Aorta (tissue), 5 donors: ENCODE data around the gene FCHSD2. TPM values are rescaled to one million over a fixed set of nuclear protein-coding genes. Genes with fewer than 3 reads are reported as not detected.
"Not testable (repeated sequence)": the region's sequence is repeated elsewhere in the genome, so short reads cannot be mapped to it uniquely, and the experiment has no call there.

Experiments used
- ATAC-seq: fragments of 200-7000 bp; cut with Tn5 transposase; one replicate; pipeline ENCODE4 v1.9.1; 2022; ENCODE audit warnings: moderate library complexity; ENCODE audit not compliant: low FRiP score
- DNase-seq, 2 donors: peaks; one replicate each; pipeline ENCODE4 v3.0.0-alpha.2; 2020
- H3K27ac ChIP-seq, 2 donors: one replicate each; pipeline ENCODE4 v1.5.1; 2013; ENCODE audit warnings: low read length in 2 of 2, mild to moderate bottlenecking in 2 of 2, moderate library complexity in 2 of 2, control low read depth in 1 of 2, inconsistent platforms in 1 of 2, low read depth in 1 of 2
- H3K27me3 ChIP-seq, 2 donors: one replicate each; pipeline ENCODE4 v1.6.1; 2013; ENCODE audit warnings: control low read depth in 1 of 2, low read length in 1 of 2, mild to moderate bottlenecking in 1 of 2, moderate library complexity in 1 of 2; ENCODE audit not compliant: insufficient read depth in 2 of 2, control insufficient read depth in 1 of 2
- H3K36me3 ChIP-seq, 2 donors: one replicate each; pipeline ENCODE4 v1.6.1; 2013; ENCODE audit warnings: control low read depth in 1 of 2, low read length in 1 of 2, mild to moderate bottlenecking in 1 of 2; ENCODE audit not compliant: insufficient read depth in 2 of 2, control insufficient read depth in 1 of 2
- H3K4me1 ChIP-seq, 2 donors: one replicate each; pipeline ENCODE4 v1.6.1; 2013; ENCODE audit warnings: low read length in 2 of 2, control low read depth in 1 of 2, mild to moderate bottlenecking in 1 of 2, moderate library complexity in 1 of 2; ENCODE audit not compliant: insufficient read depth in 2 of 2, control insufficient read depth in 1 of 2
- H3K4me3 ChIP-seq, 2 donors: one replicate each; pipeline ENCODE4 v1.5.1; 2013; ENCODE audit warnings: low read length in 2 of 2, control low read depth in 1 of 2, mild to moderate bottlenecking in 1 of 2
- H3K9me3 ChIP-seq: one replicate; pipeline ENCODE4 v1.6.1; 2013; ENCODE audit warnings: mild to moderate bottlenecking, low read length; ENCODE audit not compliant: control insufficient read depth
- WGBS, 2 donors: extraction: QIAGEN DNeasy Blood & Tissue Kit; methylation state at CpG; one replicate each; pipeline ENCODE4 v1.1.7; 2013; 5-methylcytosine and 5-hydroxymethylcytosine counted together
- intact Hi-C, 2 donors: fragments of 100-400 bp; cut with DNase I; formaldehyde crosslinking; loops; one replicate each; pipeline versions ENCODE4 v1.14.2 to v1.15.0; 2022
- polyA plus RNA-seq, 2 donors: library from polyadenylated mRNA; stranded (reverse); fragments of 200-250 nt; gene quantifications; one replicate each; pipeline ENCODE4 v1.2.3, GENCODE V29; 2013
- total RNA-seq, 2 donors: library from RNA; stranded (reverse); fragmentation: NEBNext Ultra II Directional; extraction: Animal tissue kit (Norgen Biotek cat#: 25700); gene quantifications; one replicate each; pipeline ENCODE4 v1.2.1, GENCODE V29; 2021
- donor health status: healthy with polysubstance abuse.
- donor health status: Bipolar disorder and iron deficiency.
- donor health status: DM: no; HTN: no; CAD: no.
- donor health status: DM: no; HTN: no; CAD: no.
- donor health status: DM: yes; HTN: yes; CAD: no.

The FCHSD2 gene
- total and polyA plus RNA-seq, 4 donors: 34.4 to 107 (median 62.2) TPM

DNA sequence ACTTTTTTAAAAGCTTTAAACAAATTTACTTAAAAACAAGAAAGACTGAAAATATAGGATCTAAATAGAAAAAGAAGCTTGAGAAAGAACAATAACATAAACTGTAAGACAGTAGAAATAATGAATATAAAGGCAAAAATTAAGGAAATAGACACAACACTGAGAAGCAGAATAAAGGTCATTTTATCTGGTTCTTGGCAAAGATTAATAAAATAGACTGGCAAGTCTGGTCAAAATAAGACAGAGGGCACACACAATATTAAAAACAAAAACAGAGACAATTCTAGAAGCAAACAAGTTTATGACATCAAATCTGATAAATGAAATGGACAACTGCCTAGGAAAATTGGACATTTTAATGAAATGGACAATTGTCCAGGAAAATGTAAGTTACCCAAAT is 222.1 kb downstream of the FCHSD2 start:
- no peak overlapping the region for H3K4me3 ChIP-seq
- H3K27me3 ChIP-seq: no peaks in the 10 kb centered on the region
- peaks cover 0 to 1% of the 10 kb centered on the region in 2 donors for H3K36me3 ChIP-seq
- H3K9me3 ChIP-seq: no peaks in the 10 kb centered on the region
- intact Hi-C loops: no loop called here
- H3K4me1 ChIP-seq: no peaks in the 10 kb centered on the region
- H3K27ac ChIP-seq: no peak overlapping the region
- ATAC-seq (no peak), DNase-seq (no peak)

GRCh38 chr11:72918851-72919250 is 223.3 kb downstream of the FCHSD2 start:
- intact Hi-C loops: no loop called here
- no peak for DNase-seq
- ATAC-seq: no peak
- Histone ChIP-seq H3K27ac (no peak overlapping the region), H3K36me3 (peaks cover 0 to 1% of the 10 kb centered on the region in 2 donors), H3K4me1 (no peaks in the 10 kb centered on the region), H3K4me3 (no peak overlapping the region), H3K9me3 (no peaks in the 10 kb centered on the region), H3K27me3 (no peaks in the 10 kb centered on the region)

DNA sequence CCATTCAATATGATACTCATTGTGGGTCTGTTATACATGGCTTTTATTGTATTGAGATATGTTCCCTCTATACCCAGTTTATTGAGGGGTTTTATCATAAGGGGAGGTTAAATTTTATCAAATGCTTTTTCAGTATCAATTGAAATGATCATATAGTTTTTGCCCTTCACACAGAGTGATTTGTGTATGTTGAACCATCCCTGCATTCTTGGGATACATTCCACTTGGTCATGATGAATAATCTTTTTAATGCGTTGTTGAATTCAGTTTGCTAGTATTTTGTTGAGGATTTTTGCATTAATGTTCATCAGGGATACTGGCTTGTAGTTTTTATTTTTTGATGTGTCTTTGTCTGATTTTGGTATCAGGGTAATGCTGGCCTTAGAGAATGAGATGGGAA is 229.9 kb downstream of the FCHSD2 start:
- Histone ChIP-seq H3K27me3 (no peaks in the 10 kb centered on the region), H3K36me3 (peaks cover 0 to 3% of the 10 kb centered on the region in 2 donors), H3K27ac (no peak overlapping the region), H3K4me3 (no peak overlapping the region), H3K9me3 (no peaks in the 10 kb centered on the region), H3K4me1 (no peaks in the 10 kb centered on the region)
- intact Hi-C loops: no loop called here
- WGBS, 2 donors: 97 to 100% methylated on average over 1 of the region's 1 CpG
- DNase-seq (no peak), ATAC-seq (no peak)

GRCh38 chr11:72909558-72910388 is 232.3 kb downstream of the FCHSD2 start:
- H3K27me3 ChIP-seq, H3K36me3 ChIP-seq, H3K27ac ChIP-seq, H3K4me1 ChIP-seq, ATAC-seq, intact Hi-C loops, H3K9me3 ChIP-seq, DNase-seq, H3K4me3 ChIP-seq: not testable (repeated sequence)
- 94 to 96% methylated on average over 37 to 42 of the region's 42 CpGs for WGBS, 2 donors

DNA sequence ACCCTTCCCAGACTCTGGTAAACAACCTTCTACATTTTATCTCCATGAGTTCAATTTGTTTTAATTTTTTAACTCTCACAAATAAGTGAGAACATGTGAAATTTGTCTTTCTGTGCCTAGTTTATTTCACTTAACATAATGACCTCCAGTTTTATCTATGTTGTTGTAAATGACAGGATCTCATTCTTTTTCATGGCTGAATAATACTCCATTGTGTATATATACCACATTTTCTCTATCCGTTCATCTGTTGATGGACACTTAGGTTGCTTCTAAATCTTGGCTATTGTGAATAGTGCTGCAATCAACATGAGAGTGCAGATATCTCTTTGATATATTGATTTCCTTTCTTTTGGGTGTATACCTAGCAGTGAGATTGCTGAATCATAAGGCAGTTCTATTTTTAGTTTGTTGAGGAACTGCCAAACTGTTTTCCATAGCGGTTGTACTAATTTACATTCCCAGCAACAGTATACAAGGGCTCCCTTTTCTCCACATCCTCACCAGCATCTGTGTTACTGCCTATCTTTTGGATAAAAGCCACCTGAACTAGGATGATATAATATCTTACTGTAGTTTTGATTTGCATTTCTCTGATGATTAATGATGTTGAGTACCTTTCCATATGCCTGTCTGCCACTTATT is 234.0 kb downstream of the FCHSD2 start:
- H3K27me3 ChIP-seq: no peaks in the 10 kb centered on the region
- H3K9me3 ChIP-seq: no peaks in the 10 kb centered on the region
- peaks cover 0 to 3% of the 10 kb centered on the region in 2 donors for H3K36me3 ChIP-seq
- intact Hi-C loops: no loop called here
- ATAC-seq: no peak
- 65 to 66% methylated on average over 2 of the region's 2 CpGs for WGBS, 2 donors
- H3K4me1 ChIP-seq: no peaks in the 10 kb centered on the region
- DNase-seq: no peak
- no peak overlapping the region for H3K4me3 ChIP-seq
- no peak overlapping the region for H3K27ac ChIP-seq

- no peak overlapping the region for H3K27ac ChIP-seq
- no peak for DNase-seq
- H3K4me1 ChIP-seq: no peaks in the 10 kb centered on the region
- 89% methylated on average over 4 of the region's 4 CpGs for WGBS, 2 donors
- no peaks in the 10 kb centered on the region for H3K9me3 ChIP-seq
- intact Hi-C loops: no loop called here
- ATAC-seq: no peak
- H3K27me3 ChIP-seq: no peaks in the 10 kb centered on the region
- no peaks in the 10 kb centered on the region for H3K36me3 ChIP-seq
- no peak overlapping the region for H3K4me3 ChIP-seq
Measured at GRCh38 chr11:72904016-72904415, 238.1 kb downstream of the FCHSD2 start.

- H3K9me3 ChIP-seq: no peaks in the 10 kb centered on the region
- no peak overlapping the region for H3K27ac ChIP-seq
- no peaks in the 10 kb centered on the region for H3K27me3 ChIP-seq
- ATAC-seq (no peak), DNase-seq (no peak)
- H3K36me3 ChIP-seq: no peaks in the 10 kb centered on the region
- no peaks in the 10 kb centered on the region for H3K4me1 ChIP-seq
- intact Hi-C loops: no loop called here
- H3K4me3 ChIP-seq: no peak overlapping the region
Measured at GRCh38 chr11:72901374-72901773, 240.7 kb downstream of the FCHSD2 start.

- ATAC-seq (no peak), DNase-seq (no peak)
- H3K4me3 ChIP-seq: no peak overlapping the region
- no peaks in the 10 kb centered on the region for H3K27me3 ChIP-seq
- H3K9me3 ChIP-seq: no peaks in the 10 kb centered on the region
- no peaks in the 10 kb centered on the region for H3K36me3 ChIP-seq
- no peak overlapping the region for H3K27ac ChIP-seq
- 94 to 97% methylated on average over 2 of the region's 2 CpGs for WGBS, 2 donors
- intact Hi-C loops: no loop called here
- no peaks in the 10 kb centered on the region for H3K4me1 ChIP-seq
Measured at GRCh38 chr11:72900013-72900412, 242.1 kb downstream of the FCHSD2 start.

GRCh38 chr11:72899238-72899637 is 242.9 kb downstream of the FCHSD2 start:
- WGBS, 2 donors: 83 to 85% methylated on average over 2 of the region's 2 CpGs
- H3K27me3 ChIP-seq: no peaks in the 10 kb centered on the region

More at GRCh38 chr11:72899238-72899637, 242.9 kb downstream of the FCHSD2 start:
- H3K4me1 ChIP-seq: no peaks in the 10 kb centered on the region
- DNase-seq (no peak), ATAC-seq (no peak)
- H3K4me3 ChIP-seq: no peak overlapping the region
- intact Hi-C loops: no loop called here
- no peak overlapping the region for H3K27ac ChIP-seq
- H3K9me3 ChIP-seq: no peaks in the 10 kb centered on the region
- no peaks in the 10 kb centered on the region for H3K36me3 ChIP-seq
